ENCODE measurements around the gene TSHR.

TSHR gene

GRCh38 chr14:80978403-80978802 is 23.0 kb downstream of the TSHR start:
- Histone ChIP-seq H3K9me3 (replicated peaks in 1 of 11) (peaks cover 0 to 24% (median 8%) of the 10 kb centered on the region in 11 experiments; a peak in 10 of 22 replicates), H3K9ac (peak overlapping the region in 3 of 11 experiments; percentile 7 to 32 (median 11); a peak in 4 of 22 replicates), H3K4me1 (peaks cover 0 to 60% (median 42%) of the 10 kb centered on the region in 10 experiments; a peak in 16 of 20 replicates), H4K20me1 (no peaks in the 10 kb centered on the region; a peak in 1 of 22 replicates), H3K27me3 (no peaks in the 10 kb centered on the region), H3K36me3 (no peaks in the 10 kb centered on the region), H3K27ac (peak overlapping the region in 7 of 11 experiments; percentile 20 to 69 (median 43); a peak in 12 of 22 replicates), H3K4me2 (peak overlapping the region in 8 of 11 experiments; percentile 29 to 79 (median 62); a peak in 17 of 22 replicates), H3K4me3 (no peak overlapping the region)
- no peak for TF ChIP-seq Cebpa-rat (IDR thresholded peaks at IDR 0.05)

- Histone ChIP-seq H3K36me3 (no peaks in the 10 kb centered on the region), H3K27me3 (no peaks in the 10 kb centered on the region), H3K4me1 (peaks cover 0 to 46% (median 29%) of the 10 kb centered on the region in 10 experiments; a peak in 16 of 20 replicates), H3K27ac (no peak overlapping the region), H3K9ac (no peak overlapping the region), H3K9me3 (replicated peaks in 1 of 11) (peaks cover 0 to 24% (median 8%) of the 10 kb centered on the region in 11 experiments; a peak in 10 of 22 replicates), H3K4me2 (peak overlapping the region in 3 of 11 experiments; percentile 9 to 18 (median 15); a peak in 5 of 22 replicates), H3K4me3 (no peak overlapping the region), H4K20me1 (no peaks in the 10 kb centered on the region; a peak in 1 of 22 replicates)
- TF ChIP-seq Cebpa-rat (IDR thresholded peaks at IDR 0.05), result no peak
Measured at GRCh38 chr14:80979951-80980350, 24.5 kb downstream of the TSHR start.

GRCh38 chr14:80981156-80981555 is 25.7 kb downstream of the TSHR start:
- Histone ChIP-seq H3K4me2 (no peak overlapping the region), H4K20me1 (no peaks in the 10 kb centered on the region; a peak in 1 of 22 replicates), H3K4me3 (no peak overlapping the region), H3K27me3 (no peaks in the 10 kb centered on the region), H3K9me3 (replicated peaks in 1 of 11) (peaks cover 0 to 22% (median 8%) of the 10 kb centered on the region in 11 experiments; a peak in 10 of 22 replicates), H3K36me3 (no peaks in the 10 kb centered on the region), H3K4me1 (peaks cover 9 to 53% (median 36%) of the 10 kb centered on the region in 10 experiments), H3K27ac (0 out of 22 replicates have a peak overlapping the region, but pooled peaks of 1 of the 11 experiments have one; percentile 3), H3K9ac (no peak overlapping the region)
- no peak for TF ChIP-seq Cebpa-rat (IDR thresholded peaks at IDR 0.05)

GRCh38 chr14:80981673-80982072 is 26.3 kb downstream of the TSHR start:
- Histone ChIP-seq H3K27ac (peak overlapping the region in 2 of 11 experiments; percentile 3 to 24; a peak in 1 of 22 replicates), H3K9ac (no peak overlapping the region), H3K36me3 (no peaks in the 10 kb centered on the region), H4K20me1 (no peaks in the 10 kb centered on the region; a peak in 1 of 22 replicates), H3K4me1 (peaks cover 10 to 53% (median 37%) of the 10 kb centered on the region in 10 experiments), H3K4me3 (no peak overlapping the region), H3K9me3 (replicated peaks in 1 of 11) (peaks cover 0 to 17% (median 4%) of the 10 kb centered on the region in 11 experiments; a peak in 10 of 22 replicates), H3K27me3 (no peaks in the 10 kb centered on the region), H3K4me2 (no peak overlapping the region)
- no peak for TF ChIP-seq Cebpa-rat (IDR thresholded peaks at IDR 0.05)

- no peak overlapping the region for H3K27ac ChIP-seq
- no peaks in the 10 kb centered on the region; a peak in 1 of 22 replicates for H4K20me1 ChIP-seq
- no peak overlapping the region for H3K4me2 ChIP-seq
- H3K9ac ChIP-seq, result no peak overlapping the region
- no peaks in the 10 kb centered on the region for H3K27me3 ChIP-seq
- peaks cover 0 to 11% (median 0%) of the 10 kb centered on the region in 11 experiments; a peak in 2 of 22 replicates for H3K9me3 ChIP-seq (replicated peaks in 1 of 11)
- peaks cover 10 to 52% (median 37%) of the 10 kb centered on the region in 10 experiments for H3K4me1 ChIP-seq
- no peaks in the 10 kb centered on the region for H3K36me3 ChIP-seq
- TF ChIP-seq Cebpa-rat (IDR thresholded peaks at IDR 0.05), result no peak
- H3K4me3 ChIP-seq, result no peak overlapping the region
Measured at GRCh38 chr14:80982711-80983110, 27.3 kb downstream of the TSHR start.

- Histone ChIP-seq H3K4me2 (peak overlapping the region in 4 of 11 experiments; percentile 61 to 69 (median 67); a peak in 5 of 22 replicates), H3K36me3 (no peaks in the 10 kb centered on the region), H3K9me3 (replicated peaks in 1 of 11) (no peaks in the 10 kb centered on the region), H3K4me1 (peaks cover 23 to 51% (median 38%) of the 10 kb centered on the region in 10 experiments), H3K9ac (no peak overlapping the region), H3K27ac (0 out of 22 replicates have a peak overlapping the region, but pooled peaks of 1 of the 11 experiments have one; percentile 58), H3K27me3 (no peaks in the 10 kb centered on the region), H3K4me3 (no peak overlapping the region), H4K20me1 (no peaks in the 10 kb centered on the region)
- TF ChIP-seq Cebpa-rat (IDR thresholded peaks at IDR 0.05), result no peak
Measured at GRCh38 chr14:80987235-80988032, 32.0 kb downstream of the TSHR start.

GRCh38 chr14:80988192-80988591 is 32.8 kb downstream of the TSHR start:
- Histone ChIP-seq H3K9me3 (replicated peaks in 1 of 11) (no peaks in the 10 kb centered on the region), H3K4me3 (no peak overlapping the region), H3K36me3 (no peaks in the 10 kb centered on the region), H4K20me1 (no peaks in the 10 kb centered on the region), H3K4me1 (peaks cover 23 to 51% (median 38%) of the 10 kb centered on the region in 10 experiments), H3K27ac (peak overlapping the region in 5 of 11 experiments; percentile 9 to 58 (median 48); a peak in 8 of 22 replicates), H3K4me2 (peak overlapping the region; percentile 12 to 76 (median 63); a peak in 18 of 22 replicates), H3K27me3 (no peaks in the 10 kb centered on the region), H3K9ac (0 out of 22 replicates have a peak overlapping the region, but pooled peaks of 1 of the 11 experiments have one; percentile 2)
- TF ChIP-seq Cebpa-rat (IDR thresholded peaks at IDR 0.05), result no peak

- H3K27ac ChIP-seq, result peak overlapping the region in 5 of 11 experiments; percentile 9 to 58 (median 48); a peak in 8 of 22 replicates
- H3K27me3 ChIP-seq, result no peaks in the 10 kb centered on the region
- H3K9me3 ChIP-seq (replicated peaks in 1 of 11), result no peaks in the 10 kb centered on the region
- H3K4me3 ChIP-seq, result no peak overlapping the region
- H4K20me1 ChIP-seq, result no peaks in the 10 kb centered on the region
- H3K36me3 ChIP-seq, result no peaks in the 10 kb centered on the region
- H3K4me1 ChIP-seq, result peaks cover 23 to 51% (median 41%) of the 10 kb centered on the region in 10 experiments
- TF ChIP-seq Cebpa-rat (IDR thresholded peaks at IDR 0.05), result no peak
- peak overlapping the region; percentile 12 to 76 (median 63); a peak in 20 of 22 replicates for H3K4me2 ChIP-seq
- H3K9ac ChIP-seq, result peak overlapping the region in 2 of 11 experiments; percentile 2 to 23; a peak in 2 of 22 replicates
Measured at GRCh38 chr14:80988735-80989429, 33.5 kb downstream of the TSHR start.
